GM12874 (cell line): ENCODE results near the gene ENKD1.

ENCODE experiments used
- TF ChIP-seq, protein P1 (sequence below): IDR thresholded peaks from 2 replicates; pipeline ENCODE4 v1.5.1; 2011; ENCODE audit warnings: low read depth, mild to moderate bottlenecking, control low read depth, low read length, moderate library complexity; ENCODE audit not compliant: insufficient read depth

The ENKD1 gene

DNA sequence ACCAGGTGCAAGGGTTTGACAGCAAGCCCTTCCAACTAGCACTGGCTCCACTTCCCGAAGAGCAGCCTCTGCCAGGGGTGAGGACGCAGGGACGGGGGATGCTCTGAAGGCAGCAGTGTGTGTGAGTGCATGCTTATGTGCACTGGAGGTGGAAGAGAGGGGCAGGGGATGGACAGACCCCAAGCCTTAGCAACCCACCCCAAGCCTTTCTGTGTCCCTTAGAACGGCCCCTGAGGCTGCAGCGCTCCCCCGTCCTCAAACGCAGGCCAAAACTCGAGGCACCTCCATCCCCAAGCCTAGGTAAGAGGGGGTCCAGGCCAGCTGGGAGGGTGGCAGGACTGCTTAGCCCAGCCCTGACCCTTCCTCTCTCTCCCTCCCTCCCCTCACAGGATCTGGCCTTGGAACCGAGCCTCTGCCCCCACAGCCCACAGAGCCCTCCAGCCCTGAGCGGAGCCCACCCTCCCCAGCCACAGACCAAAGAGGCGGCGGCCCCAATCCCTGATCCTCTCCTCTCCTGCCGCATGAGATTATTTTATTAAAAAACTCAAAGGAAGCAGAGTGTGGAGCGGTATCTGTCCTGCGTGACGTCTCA, 9.4 kb downstream of the ENKD1 start:
- TF ChIP-seq, protein P1, sequence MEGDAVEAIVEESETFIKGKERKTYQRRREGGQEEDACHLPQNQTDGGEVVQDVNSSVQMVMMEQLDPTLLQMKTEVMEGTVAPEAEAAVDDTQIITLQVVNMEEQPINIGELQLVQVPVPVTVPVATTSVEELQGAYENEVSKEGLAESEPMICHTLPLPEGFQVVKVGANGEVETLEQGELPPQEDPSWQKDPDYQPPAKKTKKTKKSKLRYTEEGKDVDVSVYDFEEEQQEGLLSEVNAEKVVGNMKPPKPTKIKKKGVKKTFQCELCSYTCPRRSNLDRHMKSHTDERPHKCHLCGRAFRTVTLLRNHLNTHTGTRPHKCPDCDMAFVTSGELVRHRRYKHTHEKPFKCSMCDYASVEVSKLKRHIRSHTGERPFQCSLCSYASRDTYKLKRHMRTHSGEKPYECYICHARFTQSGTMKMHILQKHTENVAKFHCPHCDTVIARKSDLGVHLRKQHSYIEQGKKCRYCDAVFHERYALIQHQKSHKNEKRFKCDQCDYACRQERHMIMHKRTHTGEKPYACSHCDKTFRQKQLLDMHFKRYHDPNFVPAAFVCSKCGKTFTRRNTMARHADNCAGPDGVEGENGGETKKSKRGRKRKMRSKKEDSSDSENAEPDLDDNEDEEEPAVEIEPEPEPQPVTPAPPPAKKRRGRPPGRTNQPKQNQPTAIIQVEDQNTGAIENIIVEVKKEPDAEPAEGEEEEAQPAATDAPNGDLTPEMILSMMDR, result no peak

DNA sequence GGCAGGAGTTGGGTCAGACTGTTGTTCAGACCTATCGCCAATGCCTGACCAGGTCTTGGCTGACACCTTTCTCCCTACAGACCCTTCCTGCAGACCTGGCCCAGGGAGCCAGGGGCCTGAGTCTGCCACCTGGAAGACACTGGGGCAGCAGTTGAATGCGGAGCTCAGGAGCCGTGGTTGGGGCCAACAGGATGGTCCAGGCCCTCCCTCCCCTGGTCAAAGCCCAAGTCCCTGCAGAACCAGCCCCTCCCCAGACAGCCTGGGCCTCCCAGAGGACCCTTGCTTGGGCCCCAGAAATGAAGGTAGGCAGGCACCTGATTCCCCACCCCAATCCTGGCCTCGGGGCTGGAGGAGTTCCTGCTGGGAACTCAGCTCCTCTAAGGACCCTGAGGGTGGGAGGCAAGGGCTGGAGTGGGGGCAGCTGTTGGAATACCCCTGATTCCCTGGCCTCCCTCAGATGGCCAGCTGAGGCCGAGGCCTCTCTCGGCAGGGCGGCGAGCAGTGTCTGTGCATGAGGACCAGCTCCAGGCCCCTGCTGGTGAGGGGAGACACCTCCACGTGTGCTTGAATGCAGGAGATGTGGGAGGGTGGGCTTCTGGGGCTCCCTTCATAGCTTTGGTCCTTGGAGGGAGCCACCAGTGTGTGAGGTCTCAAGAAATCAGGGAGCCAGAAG, 10.1 kb downstream of the ENKD1 start:
- TF ChIP-seq, protein P1, result no peak

DNA sequence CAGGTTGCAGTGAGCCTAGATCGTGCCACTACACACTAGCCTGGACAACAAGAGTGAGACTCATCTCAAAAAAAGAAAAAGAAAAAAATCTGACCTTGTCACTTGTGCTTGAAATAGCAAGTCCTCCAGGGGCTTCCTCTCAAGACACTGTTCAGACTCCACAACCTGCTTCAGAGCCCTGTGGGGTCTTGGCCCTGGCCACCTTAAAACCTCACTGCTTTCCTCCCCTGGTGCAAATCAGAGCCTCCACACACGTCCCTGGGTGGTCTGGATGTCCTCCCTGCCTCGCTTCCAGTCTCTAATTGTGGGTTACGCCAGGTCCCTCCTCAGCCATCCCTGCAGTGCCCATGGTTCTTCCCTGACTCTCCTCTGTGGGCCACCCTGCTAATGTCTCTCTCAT, 11.2 kb downstream of the ENKD1 start:
- TF ChIP-seq, protein P1, result no peak

DNA sequence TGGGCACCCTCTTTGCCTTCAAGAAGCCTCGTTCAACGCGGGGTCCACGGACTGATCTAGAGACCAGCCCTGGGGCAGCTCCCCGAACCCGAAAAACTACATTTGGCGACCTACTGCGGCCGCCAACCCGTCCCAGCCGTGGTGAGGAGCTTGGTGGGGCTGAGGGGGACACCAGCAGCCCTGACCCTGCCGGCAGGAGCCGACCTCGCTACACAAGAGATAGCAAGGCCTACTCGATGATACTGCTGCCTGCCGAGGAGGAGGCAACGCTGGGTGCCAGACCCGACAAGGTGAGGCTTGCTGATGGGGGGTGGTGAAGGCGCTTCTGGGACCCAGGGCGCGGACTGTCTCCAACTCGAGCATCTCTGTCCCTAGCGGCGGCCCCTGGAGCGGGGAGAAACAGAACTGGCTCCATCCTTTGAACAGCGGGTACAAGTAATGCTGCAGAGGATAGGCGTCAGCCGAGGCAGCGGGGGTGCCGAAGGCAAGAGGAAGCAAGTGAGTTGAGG, 12.1 kb downstream of the ENKD1 start:
- TF ChIP-seq, protein P1, result no peak

DNA sequence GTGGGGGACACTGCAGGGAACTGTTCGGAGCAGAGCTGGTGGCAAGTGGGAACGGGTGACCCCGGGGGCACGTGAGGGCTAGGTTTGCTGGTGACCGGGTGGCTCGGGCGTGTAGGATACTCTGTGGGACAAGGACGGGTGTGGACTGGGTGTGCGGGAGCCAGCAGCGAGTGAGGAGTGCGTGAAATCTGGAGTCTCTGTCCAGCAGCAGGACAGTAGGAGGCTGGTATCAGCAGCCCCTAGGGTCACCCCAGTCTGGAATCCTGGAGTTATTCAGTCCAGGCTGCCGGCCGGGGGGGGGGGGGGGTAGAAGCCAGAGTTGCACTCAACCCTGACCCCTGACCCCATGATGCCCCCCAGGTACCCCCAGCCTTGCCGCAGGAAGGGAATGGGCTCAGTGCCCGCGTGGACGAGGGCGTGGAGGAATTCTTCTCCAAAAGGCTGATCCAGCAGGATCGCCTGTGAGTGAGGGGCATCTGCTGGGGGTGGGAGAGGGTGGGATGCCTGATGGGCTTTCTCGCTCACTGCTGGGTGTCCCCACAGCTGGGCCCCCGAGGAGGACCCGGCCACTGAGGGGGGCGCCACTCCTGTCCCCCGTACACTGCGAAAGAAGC, 12.7 kb downstream of the ENKD1 start:
- TF ChIP-seq, protein P1, result no peak

DNA sequence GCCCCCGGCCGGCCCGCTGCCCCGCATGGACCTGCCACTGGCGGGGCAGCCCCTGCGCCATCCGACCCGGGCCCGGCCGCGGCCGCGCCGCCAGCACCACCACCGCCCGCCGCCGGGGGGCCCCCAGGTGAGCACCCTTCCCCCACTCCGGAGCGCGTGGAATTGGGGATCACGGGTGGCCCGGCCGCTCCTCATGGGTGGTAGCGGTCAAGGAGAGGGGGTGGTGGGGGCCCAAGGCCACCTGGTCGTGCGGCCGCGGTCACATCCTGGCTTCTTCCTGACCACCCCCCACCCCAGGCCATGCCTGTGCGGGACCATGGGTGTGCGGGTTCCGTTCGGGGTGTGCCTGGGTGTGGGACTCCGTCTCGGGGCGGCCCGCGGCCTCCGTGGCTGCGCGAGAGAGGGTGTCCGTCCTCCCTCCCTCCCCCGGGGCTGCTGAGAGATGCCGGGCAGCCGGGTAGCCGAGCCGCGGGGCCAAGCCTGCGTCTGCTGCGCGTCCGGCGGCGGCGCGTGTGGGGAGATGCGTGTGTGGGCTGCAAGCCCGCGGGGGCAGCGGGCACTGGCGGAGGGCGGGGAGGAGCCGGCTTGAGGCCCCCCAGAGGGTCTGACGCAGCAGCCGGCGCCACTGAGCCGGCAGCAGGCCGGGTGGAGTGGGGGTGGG, 13.3 kb downstream of the ENKD1 start:
- TF ChIP-seq, protein P1, result no peak

DNA sequence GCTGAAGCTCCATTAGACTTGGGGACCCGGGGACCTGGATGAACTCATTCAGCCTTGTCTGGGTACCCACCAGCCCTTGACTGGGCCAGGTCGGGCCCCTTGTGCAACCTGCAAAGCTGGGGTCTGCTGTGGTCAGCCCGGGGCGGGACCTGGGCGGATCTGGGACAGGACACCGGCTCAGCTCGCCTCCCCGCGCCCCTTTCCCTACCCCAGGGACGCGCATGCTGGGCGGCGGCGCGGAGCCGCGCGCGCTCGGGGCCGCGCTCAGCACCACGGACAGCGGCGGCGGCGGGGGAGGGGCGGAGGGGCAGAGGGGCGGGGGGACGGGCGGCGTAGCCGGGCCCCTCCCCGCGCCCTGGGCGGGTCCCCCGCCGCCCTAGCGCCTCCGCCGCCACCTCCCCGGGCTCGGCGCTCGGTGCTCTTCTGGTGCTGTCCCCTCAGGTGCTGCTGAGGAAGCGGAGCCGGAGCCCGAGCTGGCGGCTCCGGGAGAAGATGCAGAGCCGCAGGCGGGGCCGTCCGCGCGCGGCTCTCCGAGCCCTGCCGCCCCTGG, 13.9 kb downstream of the ENKD1 start:
- TF ChIP-seq, protein P1, result no peak
